Measurements from ENCODE around the gene APOH. TPM values are rescaled to one million over a fixed set of nuclear protein-coding genes. Genes with fewer than 3 reads are reported as not detected.

The APOH gene
- total RNA-seq, 2 donors from 2014 or later = not detected

DNA sequence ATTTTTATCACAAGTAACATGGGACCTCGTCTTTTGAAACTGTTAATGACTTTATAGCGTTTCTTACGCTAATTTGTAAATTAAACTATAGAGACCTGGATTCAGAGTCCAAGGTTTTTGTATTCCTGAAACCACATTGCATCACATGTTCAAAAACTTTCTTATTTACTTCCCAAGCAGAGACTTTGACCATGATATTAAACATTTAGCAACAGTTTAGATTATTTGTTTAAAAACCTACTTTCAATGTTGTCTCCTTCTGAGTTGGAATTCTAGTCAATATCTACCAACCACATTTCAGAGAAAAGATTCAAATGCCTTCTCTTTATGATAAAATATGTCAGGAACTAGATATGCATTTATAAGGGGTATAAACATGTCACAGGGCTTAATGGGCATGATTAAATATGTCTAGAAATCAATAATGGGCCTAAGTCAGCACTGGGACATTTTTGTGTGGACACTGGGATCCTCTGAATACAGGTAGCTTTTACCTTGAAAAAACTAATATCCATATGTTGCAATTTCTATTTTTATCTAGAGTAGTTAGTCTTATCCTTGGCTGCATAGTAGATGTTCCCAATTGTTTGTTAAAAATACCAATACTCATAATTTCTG, 6.3 kb upstream of the APOH start:
- TF ChIP-seq, protein P1, sequence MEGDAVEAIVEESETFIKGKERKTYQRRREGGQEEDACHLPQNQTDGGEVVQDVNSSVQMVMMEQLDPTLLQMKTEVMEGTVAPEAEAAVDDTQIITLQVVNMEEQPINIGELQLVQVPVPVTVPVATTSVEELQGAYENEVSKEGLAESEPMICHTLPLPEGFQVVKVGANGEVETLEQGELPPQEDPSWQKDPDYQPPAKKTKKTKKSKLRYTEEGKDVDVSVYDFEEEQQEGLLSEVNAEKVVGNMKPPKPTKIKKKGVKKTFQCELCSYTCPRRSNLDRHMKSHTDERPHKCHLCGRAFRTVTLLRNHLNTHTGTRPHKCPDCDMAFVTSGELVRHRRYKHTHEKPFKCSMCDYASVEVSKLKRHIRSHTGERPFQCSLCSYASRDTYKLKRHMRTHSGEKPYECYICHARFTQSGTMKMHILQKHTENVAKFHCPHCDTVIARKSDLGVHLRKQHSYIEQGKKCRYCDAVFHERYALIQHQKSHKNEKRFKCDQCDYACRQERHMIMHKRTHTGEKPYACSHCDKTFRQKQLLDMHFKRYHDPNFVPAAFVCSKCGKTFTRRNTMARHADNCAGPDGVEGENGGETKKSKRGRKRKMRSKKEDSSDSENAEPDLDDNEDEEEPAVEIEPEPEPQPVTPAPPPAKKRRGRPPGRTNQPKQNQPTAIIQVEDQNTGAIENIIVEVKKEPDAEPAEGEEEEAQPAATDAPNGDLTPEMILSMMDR (IDR thresholded peaks at IDR 0.05) = no peak
- H3K4me1 ChIP-seq (ENCODE audit: control insufficient read depth in 1 of 2, low read depth in 2 of 2) = no peaks in the 10 kb centered on the region

DNA sequence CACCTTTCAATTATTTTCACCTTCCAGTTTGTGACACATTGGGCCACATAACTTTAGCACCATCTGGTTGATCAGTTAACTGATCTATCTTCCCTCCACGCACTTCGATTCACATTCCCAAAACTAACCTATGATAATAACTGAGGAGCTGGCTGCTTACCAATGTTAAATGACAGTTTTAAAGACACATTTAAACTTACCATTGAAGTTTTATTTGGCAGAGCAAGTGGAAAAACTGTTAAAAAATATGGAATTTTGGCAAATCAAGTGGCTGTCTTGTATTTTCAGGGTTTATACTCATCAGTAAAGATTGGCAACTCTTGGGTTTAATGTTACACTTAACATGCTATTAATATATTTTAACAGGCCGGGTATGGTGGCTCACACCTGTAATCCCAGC, 5.4 kb upstream of the APOH start:
- no peaks in the 10 kb centered on the region for H3K4me1 ChIP-seq (ENCODE audit: control insufficient read depth in 1 of 2, low read depth in 2 of 2)
- H3K4me3 ChIP-seq = no peak overlapping the region
- ATAC-seq (ENCODE audit: insufficient number of reproducible peaks, low FRiP score, low read depth) = no peak
- no peaks in the 10 kb centered on the region for H3K9me3 ChIP-seq
- no peaks in the 10 kb centered on the region for H3K27me3 ChIP-seq (replicated peaks; ENCODE audit: insufficient read depth)
- no peak overlapping the region for H3K27ac ChIP-seq
- no peak for DNase-seq (ENCODE audit: low spot score)
- TF ChIP-seq, protein P1 (IDR thresholded peaks at IDR 0.05) = no peak
- no peaks in the 10 kb centered on the region for H3K36me3 ChIP-seq

More for the DNA sequence above, 6.3 kb upstream of the APOH start:
- Histone ChIP-seq H3K9me3 (no peaks in the 10 kb centered on the region), H3K27ac (no peak overlapping the region), H3K4me3 (no peak overlapping the region), H3K36me3 (no peaks in the 10 kb centered on the region), H3K27me3 (replicated peaks; ENCODE audit: insufficient read depth) (no peaks in the 10 kb centered on the region)
- ATAC-seq (ENCODE audit: insufficient number of reproducible peaks, low FRiP score, low read depth) = no peak
- DNase-seq (ENCODE audit: low spot score) = no peak

DNA sequence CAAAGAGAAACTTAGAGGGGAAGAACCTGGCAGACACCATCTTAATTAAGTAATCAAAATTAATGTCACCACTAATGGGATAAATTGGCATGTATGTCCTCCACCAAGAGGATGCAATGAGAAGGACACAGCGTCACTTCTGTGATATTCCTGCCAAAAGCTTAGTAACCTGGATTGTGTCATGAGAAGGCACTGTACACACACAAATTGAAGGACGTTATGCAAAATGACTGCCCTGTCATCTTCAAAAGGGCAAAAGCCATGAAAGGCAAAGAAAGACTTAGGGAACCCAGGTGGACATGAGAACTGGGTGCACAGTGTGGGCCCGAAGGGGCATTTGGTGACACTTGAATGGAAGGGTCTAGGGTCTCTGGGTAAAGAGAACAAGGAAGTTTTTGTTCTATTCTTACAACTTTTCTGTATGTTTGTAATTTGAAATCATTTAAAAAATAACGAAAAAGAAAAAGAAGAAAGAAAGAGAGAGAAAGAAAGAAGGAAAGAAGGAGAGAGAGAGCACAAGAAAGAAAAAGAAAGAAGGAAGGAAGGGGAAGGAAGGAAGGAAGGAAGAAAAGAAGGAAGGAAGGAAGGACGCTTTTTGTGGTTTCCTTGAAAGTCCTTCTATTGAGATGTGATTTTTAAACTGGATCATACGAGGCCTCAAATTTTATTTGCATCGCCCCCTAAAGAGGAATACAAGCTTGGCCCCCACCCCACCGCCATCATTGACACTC, 4.0 kb upstream of the APOH start:
- TF ChIP-seq, protein P1 (IDR thresholded peaks at IDR 0.05) = no peak
- H3K36me3 ChIP-seq = no peaks in the 10 kb centered on the region
- H3K27ac ChIP-seq = no peak overlapping the region
- no peaks in the 10 kb centered on the region for H3K27me3 ChIP-seq (replicated peaks; ENCODE audit: insufficient read depth)
- ATAC-seq (ENCODE audit: insufficient number of reproducible peaks, low FRiP score, low read depth) = no peak
- DNase-seq (ENCODE audit: low spot score) = no peak
- H3K4me3 ChIP-seq = no peak overlapping the region
- no peaks in the 10 kb centered on the region for H3K4me1 ChIP-seq (ENCODE audit: control insufficient read depth in 1 of 2, low read depth in 2 of 2)
- no peaks in the 10 kb centered on the region for H3K9me3 ChIP-seq

DNA sequence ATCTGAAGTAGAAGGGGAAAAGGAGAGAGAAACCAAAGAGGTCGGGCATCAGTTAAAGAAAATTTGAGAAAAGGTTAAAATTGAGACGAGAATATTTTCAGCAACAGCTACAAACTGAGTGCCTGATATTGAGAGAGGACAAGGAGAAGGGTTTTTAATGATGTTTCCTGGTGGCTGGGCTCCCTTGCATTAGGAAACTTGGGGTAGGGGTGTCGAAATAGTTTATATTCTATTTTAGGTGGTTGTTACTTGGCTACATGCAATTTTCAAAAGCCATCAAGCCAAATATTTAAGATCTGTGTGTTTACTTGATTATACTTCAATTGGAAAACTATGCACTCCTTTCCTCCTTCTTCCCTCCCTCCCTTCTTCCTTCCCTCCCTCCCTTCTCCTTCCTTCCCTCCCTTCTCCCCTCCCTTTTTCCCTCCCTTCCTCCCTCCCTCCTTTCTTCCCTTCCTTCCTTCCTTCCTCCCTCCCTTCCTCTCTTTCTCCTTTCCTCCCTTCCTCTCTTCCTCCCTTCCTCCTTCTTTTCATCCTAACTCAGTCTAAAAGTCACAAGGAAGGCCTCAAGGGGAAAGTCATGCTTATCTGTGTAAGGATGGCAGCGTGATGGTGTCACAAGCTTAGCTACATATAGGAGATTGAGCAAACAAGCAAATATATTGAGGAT, 1.8 kb upstream of the APOH start:
- H3K27me3 ChIP-seq (replicated peaks; ENCODE audit: insufficient read depth) = no peaks in the 10 kb centered on the region
- H3K27ac ChIP-seq = no peak overlapping the region
- ATAC-seq (ENCODE audit: insufficient number of reproducible peaks, low FRiP score, low read depth) (no peak), DNase-seq (ENCODE audit: low spot score) (no peak)
- H3K4me3 ChIP-seq = no peak overlapping the region
- H3K9me3 ChIP-seq = no peaks in the 10 kb centered on the region
- TF ChIP-seq, protein P1 (IDR thresholded peaks at IDR 0.05) = no peak
- no peaks in the 10 kb centered on the region for H3K36me3 ChIP-seq
- H3K4me1 ChIP-seq (ENCODE audit: control insufficient read depth in 1 of 2, low read depth in 2 of 2) = no peaks in the 10 kb centered on the region

DNA sequence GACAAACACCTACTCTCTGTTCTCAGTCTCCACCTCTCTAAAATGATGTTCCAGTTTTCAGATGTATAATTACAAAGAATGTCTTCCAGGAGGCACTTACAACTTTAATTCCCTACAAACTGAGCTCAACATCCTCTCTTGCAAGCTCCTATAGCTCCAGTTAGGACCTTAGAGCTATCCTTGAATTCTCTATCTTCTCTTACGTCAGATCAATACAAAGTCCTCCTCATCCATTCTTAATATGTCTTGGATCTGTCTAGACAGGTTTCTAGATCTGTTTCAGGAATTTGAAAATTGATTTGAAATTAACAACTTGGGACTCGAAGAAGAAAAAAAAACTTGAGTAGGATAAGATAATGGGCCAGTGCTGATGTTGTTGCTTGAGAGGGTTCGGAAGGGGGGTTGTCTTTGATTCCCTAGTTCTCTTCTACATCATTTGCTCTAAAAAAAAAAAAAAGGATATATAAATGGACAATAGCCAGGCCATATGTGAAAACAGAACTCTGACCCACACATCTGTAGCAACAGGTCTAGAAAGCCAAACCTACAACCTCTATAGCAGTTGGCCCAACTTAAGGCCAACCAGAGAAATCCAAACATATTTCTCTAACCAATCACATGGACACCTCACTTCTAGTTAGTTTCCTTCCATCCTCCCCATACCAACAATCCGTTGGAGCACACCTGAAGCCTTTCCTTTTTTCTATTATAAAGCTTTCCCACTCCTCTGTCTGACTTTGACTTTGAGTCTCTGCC, 746 bp upstream of the APOH start:
- Histone ChIP-seq H3K4me1 (ENCODE audit: control insufficient read depth in 1 of 2, low read depth in 2 of 2) (no peaks in the 10 kb centered on the region), H3K36me3 (no peaks in the 10 kb centered on the region), H3K27ac (no peak overlapping the region), H3K9me3 (no peaks in the 10 kb centered on the region), H3K27me3 (replicated peaks; ENCODE audit: insufficient read depth) (no peaks in the 10 kb centered on the region), H3K4me3 (no peak overlapping the region)
- DNase-seq (ENCODE audit: low spot score) (no peak), ATAC-seq (ENCODE audit: insufficient number of reproducible peaks, low FRiP score, low read depth) (no peak)
- TF ChIP-seq, protein P1 (IDR thresholded peaks at IDR 0.05) = no peak

Data from thoracic aorta (tissue), 2 donors.